ENCODE measurements around the gene MIA. TPM values are rescaled to one million over a fixed set of nuclear protein-coding genes. Genes with fewer than 3 reads are reported as not detected.
"Not testable (repeated sequence)": the region's sequence is repeated elsewhere in the genome, so short reads cannot be mapped to it uniquely, and the experiment has no call there.

The MIA gene
- total RNA-seq, 1 donor = not detected

- no peak overlapping the region for H3K4me3 ChIP-seq (ENCODE audit: low read depth, low read length)
- no peak for TF ChIP-seq CTCF (IDR thresholded peaks at IDR 0.05; ENCODE audit: insufficient read depth, low read length)
- DNase-seq (ENCODE audit: low read depth) = no peak
Observed at GRCh38 chr19:40808497-40808896, 33.2 kb downstream of the MIA start.

GRCh38 chr19:40809358-40810086 is 34.2 kb downstream of the MIA start:
- H3K4me3 ChIP-seq (ENCODE audit: low read depth, low read length) = no peak overlapping the region
- TF ChIP-seq CTCF (IDR thresholded peaks at IDR 0.05; ENCODE audit: insufficient read depth, low read length) = no peak
- no peak for DNase-seq (ENCODE audit: low read depth)

GRCh38 chr19:40810160-40810559 is 34.8 kb downstream of the MIA start:
- no peak for DNase-seq (ENCODE audit: low read depth)

GRCh38 chr19:40810649-40811408 is 35.5 kb downstream of the MIA start:
- H3K4me3 ChIP-seq (ENCODE audit: low read depth, low read length) = peak overlapping the region; percentile 48
- DNase-seq (ENCODE audit: low read depth) = peak; percentile 72

More at GRCh38 chr19:40810160-40810559, 34.8 kb downstream of the MIA start:
- no peak for TF ChIP-seq CTCF (IDR thresholded peaks at IDR 0.05; ENCODE audit: insufficient read depth, low read length)
- H3K4me3 ChIP-seq (ENCODE audit: low read depth, low read length) = peak overlapping the region; percentile 41

GRCh38 chr19:40811478-40812341 is 36.4 kb downstream of the MIA start:
- no peak overlapping the region for H3K4me3 ChIP-seq (ENCODE audit: low read depth, low read length)
- no peak for DNase-seq (ENCODE audit: low read depth)
- no peak for TF ChIP-seq CTCF (IDR thresholded peaks at IDR 0.05; ENCODE audit: insufficient read depth, low read length)

- not testable (repeated sequence) for DNase-seq (ENCODE audit: low read depth); H3K4me3 ChIP-seq (ENCODE audit: low read depth, low read length)
Observed at GRCh38 chr19:40812571-40812970, 37.2 kb downstream of the MIA start.

- peak; percentile 57 for DNase-seq (ENCODE audit: low read depth)
- no peak overlapping the region for H3K4me3 ChIP-seq (ENCODE audit: low read depth, low read length)
- no peak for TF ChIP-seq CTCF (IDR thresholded peaks at IDR 0.05; ENCODE audit: insufficient read depth, low read length)
Observed at GRCh38 chr19:40813182-40813581, 37.9 kb downstream of the MIA start.

Measured in fibroblast of the aortic adventitia (primary cell).